Germinal center (tissue), 1 donor: Measurements from ENCODE around the gene NT5DC3.
"Not testable (repeated sequence)": the region's sequence is repeated elsewhere in the genome, so short reads cannot be mapped to it uniquely, and the experiment has no call there.

Experiments
- DNase-seq: peaks from one replicate; pipeline ENCODE4 v3.0.0; 2012; ENCODE audit warnings: mixed read lengths, low spot score

Gene NT5DC3

GRCh38 chr12:103809639-103810038 is 31.4 kb downstream of the NT5DC3 start:
- not testable (repeated sequence) for DNase-seq

- no peak for DNase-seq
Measured at GRCh38 chr12:103809154-103809553, 31.9 kb downstream of the NT5DC3 start.

- no peak for DNase-seq
Measured at GRCh38 chr12:103808239-103808880, 32.7 kb downstream of the NT5DC3 start.

GRCh38 chr12:103807561-103808238 is 33.3 kb downstream of the NT5DC3 start:
- no peak for DNase-seq

GRCh38 chr12:103806803-103807202 is 34.2 kb downstream of the NT5DC3 start:
- DNase-seq, result no peak

GRCh38 chr12:103805655-103806360 is 35.2 kb downstream of the NT5DC3 start:
- DNase-seq, result no peak

- no peak for DNase-seq
Measured at GRCh38 chr12:103803847-103804246, 37.2 kb downstream of the NT5DC3 start.

GRCh38 chr12:103802586-103802886 is 38.5 kb downstream of the NT5DC3 start:
- no peak for DNase-seq

GRCh38 chr12:103801709-103802585 is 39.1 kb downstream of the NT5DC3 start:
- no peak for DNase-seq

GRCh38 chr12:103799857-103800771 is 40.9 kb downstream of the NT5DC3 start:
- DNase-seq, result no peak

GRCh38 chr12:103799504-103799856 is 41.6 kb downstream of the NT5DC3 start:
- DNase-seq, result no peak

GRCh38 chr12:103798586-103798985 is 42.4 kb downstream of the NT5DC3 start:
- DNase-seq, result no peak

- no peak for DNase-seq
Measured at GRCh38 chr12:103794309-103795213, 46.5 kb downstream of the NT5DC3 start.

GRCh38 chr12:103793512-103794045 is 47.5 kb downstream of the NT5DC3 start:
- no peak for DNase-seq

GRCh38 chr12:103793046-103793445 is 48.0 kb downstream of the NT5DC3 start:
- DNase-seq, result no peak

- no peak for DNase-seq
Measured at GRCh38 chr12:103791350-103791920, 49.6 kb downstream of the NT5DC3 start.

GRCh38 chr12:103786201-103786600 is 54.8 kb downstream of the NT5DC3 start:
- DNase-seq, result no peak

- DNase-seq, result no peak
Measured at GRCh38 chr12:103785243-103786031, 55.6 kb downstream of the NT5DC3 start.
